NCI-H526 treated with DMSO at 0.1 percent for 48 hours (cell line): ENCODE measurements around the gene CCNYL1.
"Not testable (repeated sequence)": the region's sequence is repeated elsewhere in the genome, so short reads cannot be mapped to it uniquely, and the experiment has no call there.

Source experiments
- DNase-seq: peaks from one replicate; lab custom pipeline; 2025; lab: John Stamatoyannopoulos, UW

Gene CCNYL1

GRCh38 chr2:207697411-207697810 is 14.0 kb upstream of the CCNYL1 start:
- no peak for DNase-seq

- no peak for DNase-seq
These were observed 13.1 kb upstream of the CCNYL1 start for GRCh38 chr2:207698301-207698700.

- no peak for DNase-seq
These were observed 7.4 kb upstream of the CCNYL1 start for GRCh38 chr2:207704078-207704477.

DNA sequence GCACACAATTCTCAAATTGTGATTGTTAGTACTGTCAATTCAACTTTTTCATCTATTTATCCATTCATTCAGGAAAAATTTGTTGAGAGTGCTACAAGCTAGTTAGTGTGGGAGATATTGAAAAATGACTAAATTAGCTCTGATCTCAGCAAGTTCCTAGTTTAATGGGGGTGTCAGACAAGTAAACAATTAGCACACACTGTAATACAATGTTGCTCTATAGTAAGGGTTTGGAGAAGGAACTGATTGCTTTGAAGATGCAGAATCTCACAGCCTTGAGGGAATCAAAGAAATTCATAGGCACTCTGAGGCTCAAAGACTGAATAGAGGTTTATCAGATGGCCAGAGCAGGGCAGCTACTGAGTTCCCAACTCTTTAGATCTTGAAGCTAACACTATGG is 6.8 kb upstream of the CCNYL1 start:
- DNase-seq = no peak

GRCh38 chr2:207706936-207707860 is 4.2 kb upstream of the CCNYL1 start:
- no peak for DNase-seq

- peak; percentile 63 for DNase-seq
These were observed 500 bp downstream of the CCNYL1 start for GRCh38 chr2:207711750-207712530.

DNA sequence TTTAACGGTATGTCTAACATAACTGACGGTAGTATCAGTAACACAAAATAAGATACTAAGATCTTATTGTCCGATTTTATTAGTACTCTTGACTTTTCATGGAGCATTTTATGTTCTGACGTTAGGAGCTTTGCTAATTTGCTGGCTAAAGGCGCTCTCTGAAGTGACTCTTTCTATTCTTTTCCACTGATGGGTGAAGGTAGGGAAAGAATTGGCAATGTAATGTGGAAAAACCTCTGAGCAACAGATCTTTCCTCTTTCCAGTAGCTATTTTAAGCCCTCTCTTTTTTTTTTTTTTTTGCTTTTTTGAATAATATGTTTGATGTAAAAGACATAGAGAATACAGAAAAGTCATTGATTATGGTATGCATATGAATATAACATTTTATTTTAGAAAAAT is 4.6 kb downstream of the CCNYL1 start:
- no peak for DNase-seq

DNA sequence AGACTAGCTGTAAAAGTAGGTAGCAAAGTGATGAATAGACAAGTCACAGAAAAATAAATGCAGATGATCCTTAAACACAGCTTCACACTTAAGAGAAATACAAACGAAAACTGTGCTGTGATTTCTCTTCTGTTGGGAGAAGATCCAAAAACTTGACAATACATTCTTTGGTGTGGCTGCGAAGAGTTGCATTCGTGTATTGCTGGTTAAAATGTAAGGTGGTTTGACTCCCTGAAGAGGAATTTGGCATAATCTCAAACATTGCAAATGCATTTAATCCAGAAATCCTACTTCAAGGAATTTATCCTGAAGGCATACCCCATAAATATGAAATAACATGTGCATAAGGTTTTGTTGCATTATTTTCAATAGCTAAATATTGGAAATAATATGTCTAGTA is 7.1 kb downstream of the CCNYL1 start:
- no peak for DNase-seq

DNA sequence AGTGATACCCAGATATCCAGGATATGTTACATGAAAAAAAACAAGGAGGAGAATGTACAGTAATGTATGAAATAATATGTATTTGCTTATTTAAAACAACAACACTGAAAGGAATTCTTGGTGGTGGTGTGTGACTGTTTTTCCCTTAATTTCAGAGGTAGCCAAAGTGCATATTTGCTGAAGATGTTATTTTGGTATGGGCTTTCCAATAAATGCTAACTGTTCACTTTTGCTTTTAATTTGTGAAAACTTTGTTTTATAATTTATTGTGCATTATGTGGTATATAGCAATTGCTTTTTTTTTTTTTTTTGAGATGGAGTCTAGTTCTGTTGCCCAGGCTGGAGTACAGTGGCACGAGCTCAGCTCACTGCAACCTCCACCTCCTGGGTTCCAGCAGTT is 7.6 kb downstream of the CCNYL1 start:
- DNase-seq = no peak

- DNase-seq = not testable (repeated sequence)
These were observed 8.2 kb downstream of the CCNYL1 start for GRCh38 chr2:207719655-207720054.

- no peak for DNase-seq
These were observed 9.2 kb downstream of the CCNYL1 start for GRCh38 chr2:207720517-207721187.

DNA sequence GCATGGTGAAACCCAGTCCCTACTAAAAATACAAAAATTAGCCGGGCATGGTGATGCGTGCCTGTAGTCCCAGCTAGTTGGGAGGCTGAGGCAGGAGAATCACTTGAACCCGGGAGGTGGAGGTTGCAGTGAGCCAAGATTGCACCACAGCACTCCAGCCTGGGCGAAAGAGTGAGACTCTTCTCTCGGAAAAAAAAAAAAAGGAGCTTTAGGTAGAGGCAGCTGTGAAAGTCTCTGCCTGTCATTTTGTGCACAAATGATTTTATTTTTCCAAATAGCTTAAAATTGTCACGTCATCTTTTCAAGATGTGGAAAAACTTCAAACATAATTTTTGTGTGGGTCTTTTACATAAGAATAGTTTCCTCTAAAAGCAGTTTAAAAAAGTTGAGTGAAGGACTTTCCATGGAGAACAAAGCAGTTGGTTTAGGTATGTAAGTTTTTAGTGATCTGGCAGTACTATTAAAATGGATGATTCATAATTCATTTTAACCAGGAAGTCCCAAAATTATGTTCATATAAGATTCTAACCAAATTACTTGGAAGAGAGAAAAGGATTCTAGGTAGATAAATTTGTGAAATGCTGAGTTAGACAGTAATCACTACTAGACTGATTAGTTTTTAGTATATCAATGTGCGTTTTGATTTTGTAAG is 11.5 kb downstream of the CCNYL1 start:
- DNase-seq = no peak

GRCh38 chr2:207723425-207723787 is 12.0 kb downstream of the CCNYL1 start:
- not testable (repeated sequence) for DNase-seq

DNA sequence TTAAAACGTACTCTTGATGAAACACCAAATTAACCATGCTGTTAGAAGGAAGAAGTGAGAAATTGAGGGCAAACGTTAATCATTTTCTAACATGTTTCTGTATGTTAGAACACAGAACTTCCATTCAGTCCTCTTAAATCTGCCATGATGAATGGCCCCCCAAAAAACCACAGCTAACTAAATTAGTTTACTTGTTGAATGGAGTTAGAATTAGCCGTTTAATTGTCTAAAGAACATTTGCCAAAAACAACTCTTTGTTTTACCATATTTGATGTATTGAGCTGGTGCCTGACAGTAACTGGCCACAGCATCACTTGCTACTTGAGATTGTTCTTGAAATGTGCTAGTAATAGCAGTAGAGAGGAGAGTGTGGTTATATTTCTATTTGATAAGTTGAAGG is 12.7 kb downstream of the CCNYL1 start:
- no peak for DNase-seq

- DNase-seq = no peak
These were observed 14.6 kb downstream of the CCNYL1 start for GRCh38 chr2:207725873-207726578.

- no peak for DNase-seq
These were observed 15.8 kb downstream of the CCNYL1 start for GRCh38 chr2:207727261-207727660.

DNA sequence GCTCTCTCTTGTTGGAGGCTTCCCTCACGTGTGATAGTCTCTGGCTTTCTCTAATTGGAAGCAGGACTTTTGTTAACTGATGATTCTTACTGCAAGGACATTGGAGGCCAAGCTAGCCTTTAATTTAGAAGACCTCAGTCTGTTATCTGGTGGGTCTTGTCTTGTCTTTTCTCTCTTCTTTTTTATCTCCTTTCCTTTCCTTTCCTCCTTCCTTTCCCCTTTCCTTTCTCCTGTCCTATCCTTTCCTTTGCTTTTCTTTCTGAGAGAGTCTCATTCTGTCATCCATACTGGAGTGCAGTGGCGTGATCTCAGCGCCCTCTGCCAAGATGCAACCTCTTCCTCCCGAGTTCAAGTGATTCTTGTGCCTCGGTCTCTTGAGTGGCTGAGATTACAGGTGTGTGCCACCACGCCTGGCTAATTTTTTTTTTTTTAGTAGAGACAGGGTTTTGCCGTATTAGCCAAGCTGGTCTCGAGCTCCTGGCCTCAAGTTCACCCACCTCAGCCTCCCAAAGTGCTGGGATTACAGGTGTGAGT is 18.1 kb downstream of the CCNYL1 start:
- DNase-seq = no peak

GRCh38 chr2:207731138-207731537 is 19.7 kb downstream of the CCNYL1 start:
- no peak for DNase-seq

GRCh38 chr2:207733597-207734240 is 22.3 kb downstream of the CCNYL1 start:
- no peak for DNase-seq

- DNase-seq = no peak
These were observed 22.8 kb downstream of the CCNYL1 start for GRCh38 chr2:207734264-207734635.
